NCI-H82 (cell line): Measurements from ENCODE around the gene NR2E3.

Experiments used
- DNase-seq: peaks from one replicate; lab custom pipeline; 2025; lab: John Stamatoyannopoulos, UW

Gene NR2E3

GRCh38 chr15:71810256-71811035 lies at the start of gene NR2E3:
NR2E3 (plus strand) TSS chr15:71810554; CDS start chr15:71810744, 190 bp downstream.
- peak; percentile 54 for DNase-seq

GRCh38 chr15:71760852-71761251 lies 49.5 kb upstream of the NR2E3 start:
- no peak for DNase-seq

GRCh38 chr15:71761649-71762048 lies 48.7 kb upstream of the NR2E3 start:
- DNase-seq, result no peak

- no peak for DNase-seq
Measured at GRCh38 chr15:71768184-71768583, 42.2 kb upstream of the NR2E3 start.

- DNase-seq, result no peak
Measured at GRCh38 chr15:71773206-71773859, 37.0 kb upstream of the NR2E3 start.

GRCh38 chr15:71775856-71776255 lies 34.5 kb upstream of the NR2E3 start:
- no peak for DNase-seq

GRCh38 chr15:71776304-71776703 lies 34.0 kb upstream of the NR2E3 start:
- DNase-seq, result no peak

GRCh38 chr15:71777216-71777943 lies 33.0 kb upstream of the NR2E3 start:
- DNase-seq, result peak; percentile 69

- no peak for DNase-seq
Measured at GRCh38 chr15:71779073-71779797, 31.1 kb upstream of the NR2E3 start.

GRCh38 chr15:71780115-71780976 lies 30.0 kb upstream of the NR2E3 start:
- peak; percentile 66 for DNase-seq

GRCh38 chr15:71781179-71781964 lies 29.0 kb upstream of the NR2E3 start:
- DNase-seq, result no peak

- no peak for DNase-seq
Measured at GRCh38 chr15:71781965-71782265, 28.4 kb upstream of the NR2E3 start.

GRCh38 chr15:71782422-71783165 lies 27.8 kb upstream of the NR2E3 start:
- DNase-seq, result no peak

- peak; percentile 52 for DNase-seq
Measured at GRCh38 chr15:71784719-71785118, 25.6 kb upstream of the NR2E3 start.

- no peak for DNase-seq
Measured at GRCh38 chr15:71785996-71786395, 24.4 kb upstream of the NR2E3 start.

- no peak for DNase-seq
Measured at GRCh38 chr15:71786673-71787072, 23.7 kb upstream of the NR2E3 start.

GRCh38 chr15:71788646-71789579 lies 21.4 kb upstream of the NR2E3 start:
- no peak for DNase-seq

- DNase-seq, result no peak
Measured at GRCh38 chr15:71789616-71790015, 20.7 kb upstream of the NR2E3 start.

GRCh38 chr15:71790081-71790480 lies 20.3 kb upstream of the NR2E3 start:
- no peak for DNase-seq
